Germinal center (tissue), 1 donor: ENCODE results near the gene MYOM1.

Experiments
- DNase-seq: peaks from one replicate; pipeline ENCODE4 v3.0.0; 2012; ENCODE audit warnings: mixed read lengths, low spot score

MYOM1 gene

GRCh38 chr18:3150274-3150673 is 69.5 kb downstream of the MYOM1 start:
- no peak for DNase-seq

- no peak for DNase-seq
Measured at GRCh38 chr18:3148930-3149535, 70.7 kb downstream of the MYOM1 start.

- DNase-seq = no peak
Measured at GRCh38 chr18:3147935-3148554, 71.7 kb downstream of the MYOM1 start.

GRCh38 chr18:3140986-3141639 is 78.7 kb downstream of the MYOM1 start:
- no peak for DNase-seq

GRCh38 chr18:3140342-3140741 is 79.4 kb downstream of the MYOM1 start:
- DNase-seq = no peak

- DNase-seq = no peak
Measured at GRCh38 chr18:3139406-3139805, 80.4 kb downstream of the MYOM1 start.

- DNase-seq = no peak
Measured at GRCh38 chr18:3138274-3138975, 81.3 kb downstream of the MYOM1 start.

GRCh38 chr18:3135536-3135935 is 84.2 kb downstream of the MYOM1 start:
- no peak for DNase-seq

- DNase-seq = no peak
Measured at GRCh38 chr18:3132700-3133099, 87.1 kb downstream of the MYOM1 start.

- no peak for DNase-seq
Measured at GRCh38 chr18:3130344-3130743, 89.4 kb downstream of the MYOM1 start.

- peak; percentile 69 for DNase-seq
Measured at GRCh38 chr18:3129053-3129864, 90.5 kb downstream of the MYOM1 start.

GRCh38 chr18:3126457-3127097 is 93.2 kb downstream of the MYOM1 start:
- DNase-seq = no peak

GRCh38 chr18:3124822-3125221 is 94.9 kb downstream of the MYOM1 start:
- no peak for DNase-seq

- DNase-seq = no peak
Measured at GRCh38 chr18:3122851-3123250, 96.9 kb downstream of the MYOM1 start.

GRCh38 chr18:3121259-3121658 is 98.5 kb downstream of the MYOM1 start:
- no peak for DNase-seq

- DNase-seq = no peak
Measured at GRCh38 chr18:3120356-3120755, 99.4 kb downstream of the MYOM1 start.

- DNase-seq = no peak
Measured at GRCh38 chr18:3119401-3120341, 100.1 kb downstream of the MYOM1 start.

- no peak for DNase-seq
Measured at GRCh38 chr18:3118195-3119010, 101.4 kb downstream of the MYOM1 start.

GRCh38 chr18:3117493-3118192 is 102.1 kb downstream of the MYOM1 start:
- no peak for DNase-seq
